ENCODE data around the gene SCAMP1. TPM values are rescaled to one million over a fixed set of nuclear protein-coding genes. Genes with fewer than 3 reads are reported as not detected.

Gene SCAMP1
- total and polyA plus RNA-seq, 2 of the 13 experiments (the other 11 are each of a cell fraction or from before 2014, with no cell fraction given): 18.2 to 33.7 TPM

- WGBS (ENCODE audit: low lambda C conversion rate): 94% methylated on average over 4 of the region's 4 CpGs
- Histone ChIP-seq H3K4me1 (ENCODE audit: insufficient read depth, low read length) (peaks cover 31% of the 10 kb centered on the region), H3K9ac (ENCODE audit: insufficient read depth, low read depth, low read length) (no peak overlapping the region), H3K79me2 (ENCODE audit: insufficient read depth, low read length) (no peaks in the 10 kb centered on the region), H3K27me3 (ENCODE audit: control insufficient read depth in 1 of 2, insufficient read depth in 2 of 2, low read length in 2 of 2) (no peaks in the 10 kb centered on the region), H3K4me3 (replicated peaks in 1 of 3; ENCODE audit: insufficient read depth in 1 of 3, low read depth in 2 of 3, low read length in 3 of 3) (no peak overlapping the region), H3K9me3 (ENCODE audit: low read length) (no peaks in the 10 kb centered on the region), H3K27ac (ENCODE audit: extremely low read length, insufficient read depth, low read length) (no peak overlapping the region), H3K4me2 (ENCODE audit: low read depth, low read length) (no peak overlapping the region), H3K36me3 (replicated peaks in 1 of 2; ENCODE audit: control insufficient read depth in 1 of 2, insufficient read depth in 2 of 2, low read length in 2 of 2) (peaks cover 5 to 13% of the 10 kb centered on the region in 2 experiments; a peak in 4 of 5 replicates), H4K20me1 (ENCODE audit: insufficient read depth, low read length) (no peaks in the 10 kb centered on the region), H2AFZ (ENCODE audit: low read length) (no peak overlapping the region)
- no peak for TF ChIP-seq NFRKB (IDR thresholded peaks at IDR 0.05)
- TF ChIP-seq, protein P1, sequence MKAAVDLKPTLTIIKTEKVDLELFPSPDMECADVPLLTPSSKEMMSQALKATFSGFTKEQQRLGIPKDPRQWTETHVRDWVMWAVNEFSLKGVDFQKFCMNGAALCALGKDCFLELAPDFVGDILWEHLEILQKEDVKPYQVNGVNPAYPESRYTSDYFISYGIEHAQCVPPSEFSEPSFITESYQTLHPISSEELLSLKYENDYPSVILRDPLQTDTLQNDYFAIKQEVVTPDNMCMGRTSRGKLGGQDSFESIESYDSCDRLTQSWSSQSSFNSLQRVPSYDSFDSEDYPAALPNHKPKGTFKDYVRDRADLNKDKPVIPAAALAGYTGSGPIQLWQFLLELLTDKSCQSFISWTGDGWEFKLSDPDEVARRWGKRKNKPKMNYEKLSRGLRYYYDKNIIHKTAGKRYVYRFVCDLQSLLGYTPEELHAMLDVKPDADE (CRISPR knock-in tag; IDR thresholded peaks at IDR 0.05): no peak
- no peak for TF ChIP-seq HOMEZ (CRISPR knock-in tag; IDR thresholded peaks at IDR 0.05; ENCODE audit: low read depth)
- TF ChIP-seq, protein P2, sequence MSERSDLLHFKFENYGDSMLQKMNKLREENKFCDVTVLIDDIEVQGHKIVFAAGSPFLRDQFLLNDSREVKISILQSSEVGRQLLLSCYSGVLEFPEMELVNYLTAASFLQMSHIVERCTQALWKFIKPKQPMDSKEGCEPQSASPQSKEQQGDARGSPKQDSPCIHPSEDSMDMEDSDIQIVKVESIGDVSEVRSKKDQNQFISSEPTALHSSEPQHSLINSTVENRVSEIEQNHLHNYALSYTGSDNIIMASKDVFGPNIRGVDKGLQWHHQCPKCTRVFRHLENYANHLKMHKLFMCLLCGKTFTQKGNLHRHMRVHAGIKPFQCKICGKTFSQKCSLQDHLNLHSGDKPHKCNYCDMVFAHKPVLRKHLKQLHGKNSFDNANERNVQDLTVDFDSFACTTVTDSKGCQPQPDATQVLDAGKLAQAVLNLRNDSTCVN (CRISPR knock-in tag; IDR thresholded peaks at IDR 0.05; ENCODE audit: borderline replicate concordance): no peak
- CTCF ChIA-PET (ENCODE audit: low intra/inter-chr PET ratio, low total read pairs): no interaction called here
- BruUV-seq (replicated peaks): no TSS peak
- POLR2A ChIA-PET: interaction anchor here (1.4 kb wide), 1 partner anchor 16 kb away, joined by 4 read pairs; no protein-coding TSS in a partner anchor
- in situ Hi-C loops (cut with HindIII; ENCODE audit: extremely low pct_ligation_motif_present, low pct_unique_long_range_greater_than_20kb) (no loop called here), intact Hi-C loops (cut with micrococcal nuclease; ENCODE audit: unreplicated experiment) (no loop called here)
- FAIRE-seq: no peak
- DNase-seq (ENCODE audit: low spot score): no peak
- no peak for ATAC-seq
Observed at GRCh38 chr5:78503958-78504653, 143.7 kb downstream of the SCAMP1 start.

Data from HepG2 (cell line).